ENCODE measurements around the gene ACAT2. TPM values are rescaled to one million over a fixed set of nuclear protein-coding genes. Genes with fewer than 3 reads are reported as not detected.
"Not testable (repeated sequence)": the region's sequence is repeated elsewhere in the genome, so short reads cannot be mapped to it uniquely, and the experiment has no call there.

Gene ACAT2
- total RNA-seq, 1 experiment from 2014 or later: 60.2 TPM

DNA sequence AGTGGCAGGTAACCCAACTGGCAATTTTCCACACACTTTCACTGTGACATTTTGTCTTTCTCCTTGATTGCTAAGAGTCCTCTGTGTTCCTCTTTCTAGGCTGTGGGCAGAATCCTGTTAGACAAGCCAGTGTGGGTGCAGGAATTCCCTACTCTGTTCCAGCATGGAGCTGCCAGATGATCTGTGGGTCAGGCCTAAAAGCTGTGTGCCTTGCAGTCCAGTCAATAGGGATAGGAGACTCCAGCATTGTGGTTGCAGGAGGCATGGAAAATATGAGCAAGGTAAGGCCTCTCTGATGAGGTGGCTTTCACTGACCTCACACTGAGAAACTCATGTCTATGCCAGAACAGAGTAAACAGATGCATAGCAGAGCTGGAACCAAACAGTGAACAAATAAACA lies 5.1 kb downstream of the ACAT2 start:
- DNase-seq (ENCODE audit: low spot score): no peak

DNA sequence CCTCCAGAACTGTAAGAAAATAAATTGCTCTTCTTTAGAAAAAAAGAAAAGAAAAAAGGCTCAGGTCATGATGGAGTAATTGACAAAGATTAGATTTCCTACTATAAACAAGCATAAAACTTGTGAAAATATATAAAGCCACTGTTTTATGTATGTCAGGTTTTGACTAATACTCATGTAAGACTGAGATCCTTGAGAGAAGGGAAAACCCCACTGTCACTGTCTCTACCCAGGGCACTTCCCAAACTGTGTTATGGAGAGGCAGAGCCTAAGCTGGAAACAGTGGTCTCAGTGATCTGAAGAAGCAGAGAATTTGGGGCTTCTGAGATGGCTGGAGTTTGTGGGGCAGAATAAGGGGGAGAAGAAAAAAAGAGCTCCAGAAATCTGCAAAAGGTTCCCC lies 7.6 kb downstream of the ACAT2 start:
- no peak for DNase-seq (ENCODE audit: low spot score)

DNA sequence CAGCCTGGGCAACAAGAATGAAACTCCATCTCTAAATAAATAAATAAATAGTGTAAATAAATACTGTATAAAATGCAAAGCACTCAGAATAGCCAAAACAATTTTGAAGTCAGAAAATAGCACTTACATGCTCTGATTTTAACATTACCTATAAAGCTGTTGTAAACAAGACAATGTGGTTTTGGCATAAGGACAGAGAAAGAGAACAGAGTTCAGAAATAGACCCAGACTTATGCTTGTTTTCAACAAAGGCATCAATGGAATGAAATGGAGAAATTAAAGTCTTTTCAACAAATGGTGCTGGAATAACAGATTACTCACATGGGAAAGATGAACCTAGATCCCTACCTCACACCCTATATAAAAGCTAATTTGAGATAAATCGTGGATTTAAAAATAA lies 10.4 kb downstream of the ACAT2 start:
- no peak for DNase-seq (ENCODE audit: low spot score)

DNA sequence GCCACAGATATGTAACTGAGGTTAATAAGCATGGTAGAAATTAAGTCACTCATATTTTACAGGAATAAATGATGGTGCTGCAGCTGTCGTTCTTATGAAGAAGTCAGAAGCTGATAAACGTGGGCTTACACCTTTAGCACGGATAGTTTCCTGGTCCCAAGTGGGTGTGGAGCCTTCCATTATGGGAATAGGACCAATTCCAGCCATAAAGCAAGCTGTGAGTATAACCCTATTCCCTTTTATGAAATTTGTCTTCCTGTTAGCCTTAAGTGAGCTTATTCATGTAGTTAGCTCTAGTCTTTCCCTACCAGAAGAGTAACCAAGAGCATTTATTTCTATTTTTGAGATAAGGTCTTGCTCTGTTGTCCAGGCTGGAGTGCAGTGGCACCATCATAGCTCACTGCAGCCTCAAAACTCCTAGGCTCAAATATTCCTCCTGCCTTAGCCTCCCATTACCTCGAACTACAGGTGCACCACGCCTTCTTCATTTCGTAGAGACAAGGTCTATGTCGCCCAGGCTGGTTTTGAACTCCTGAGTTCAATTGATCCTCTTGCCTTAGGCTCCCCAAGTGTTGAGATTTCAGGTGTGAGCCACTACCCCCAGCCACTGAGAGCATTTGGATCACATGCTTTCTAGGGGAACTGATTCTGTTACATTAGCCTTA lies 15.5 kb downstream of the ACAT2 start:
- DNase-seq (ENCODE audit: low spot score): no peak

DNA sequence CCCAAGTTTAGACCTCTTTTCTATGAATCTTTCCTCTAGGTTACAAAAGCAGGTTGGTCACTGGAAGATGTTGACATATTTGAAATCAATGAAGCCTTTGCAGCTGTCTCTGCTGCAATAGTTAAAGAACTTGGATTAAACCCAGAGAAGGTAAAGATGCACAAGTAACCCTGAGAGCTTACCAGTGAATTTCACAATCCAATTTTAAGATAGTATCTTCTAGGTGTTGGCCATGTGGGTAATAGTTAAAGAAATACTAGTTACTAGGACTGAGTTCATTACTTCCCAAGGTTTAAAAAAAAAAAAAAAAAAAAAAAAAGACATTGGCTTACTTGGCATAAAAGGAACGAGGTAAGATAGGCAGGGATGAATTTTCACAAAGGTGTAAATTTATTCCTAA lies 16.3 kb downstream of the ACAT2 start:
- DNase-seq (ENCODE audit: low spot score): no peak

DNA sequence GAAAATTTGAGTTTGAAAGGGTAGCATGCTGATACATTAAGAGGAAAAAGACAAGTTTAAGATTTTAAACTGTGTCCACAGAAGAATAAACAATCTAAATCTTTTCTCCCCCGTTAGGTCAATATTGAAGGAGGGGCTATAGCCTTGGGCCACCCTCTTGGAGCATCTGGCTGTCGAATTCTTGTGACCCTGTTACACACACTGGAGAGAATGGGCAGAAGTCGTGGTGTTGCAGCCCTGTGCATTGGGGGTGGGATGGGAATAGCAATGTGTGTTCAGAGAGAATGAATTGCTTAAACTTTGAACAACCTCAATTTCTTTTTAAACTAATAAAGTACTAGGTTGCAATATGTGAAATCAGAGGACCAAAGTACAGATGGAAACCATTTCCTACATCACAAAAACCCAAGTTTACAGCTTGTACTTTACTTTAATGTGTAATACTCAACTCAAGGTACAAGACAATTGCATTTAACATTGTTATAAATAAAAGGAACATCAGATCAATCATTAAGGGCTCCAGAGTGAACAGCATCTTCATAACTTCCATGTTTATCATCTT lies 16.8 kb downstream of the ACAT2 start:
- no peak for DNase-seq (ENCODE audit: low spot score)

DNA sequence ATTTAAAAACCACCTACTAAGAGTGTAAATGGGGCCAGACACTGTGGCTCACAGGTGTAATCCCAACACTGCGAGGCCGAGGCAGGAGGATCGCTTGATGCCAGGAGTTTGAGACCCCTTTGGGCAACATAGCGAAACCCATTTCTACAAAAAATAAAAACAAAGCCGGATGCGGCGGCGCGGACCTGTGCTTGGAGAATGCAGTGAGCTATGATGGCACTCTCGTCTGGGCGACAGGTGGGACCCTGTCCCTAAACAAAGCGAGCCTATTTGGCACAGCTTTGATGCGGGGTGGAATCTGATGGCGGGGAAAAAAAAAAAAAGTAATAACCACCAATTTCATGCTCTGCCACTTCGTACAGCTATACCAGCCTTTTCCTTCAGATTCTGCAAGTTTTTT lies 26.4 kb downstream of the ACAT2 start:
- DNase-seq (ENCODE audit: low spot score): peak; percentile 7

DNA sequence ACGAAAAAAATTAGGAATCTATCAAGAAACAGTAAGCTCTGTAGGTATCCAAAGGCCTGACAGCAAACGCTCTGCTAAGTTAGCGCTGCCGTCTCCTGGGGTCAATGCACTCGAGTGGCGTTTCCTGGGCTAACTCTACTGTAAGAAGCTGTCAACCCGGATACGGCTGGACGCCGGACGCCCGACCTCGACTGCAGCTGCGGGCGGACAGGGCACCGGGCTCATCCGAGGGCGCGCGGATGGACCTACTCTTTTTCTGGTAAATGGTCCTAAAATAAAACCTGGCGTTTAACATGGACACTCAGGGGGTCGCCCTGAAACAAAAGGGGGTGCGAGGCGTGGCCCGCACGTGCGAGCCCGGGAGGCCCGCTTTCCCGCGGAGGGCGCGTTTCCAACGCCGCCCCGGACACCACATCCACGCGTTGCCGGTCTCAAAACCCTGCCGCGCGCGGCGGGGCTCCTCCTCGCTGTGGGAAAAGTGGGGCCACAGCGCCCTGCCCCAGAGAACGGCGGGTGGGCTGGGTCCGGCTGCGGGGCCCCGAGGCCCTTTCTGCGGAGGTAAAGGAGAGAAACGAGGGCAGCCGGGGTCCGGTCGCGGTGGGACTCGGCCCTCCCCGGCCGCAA lies 27.0 kb downstream of the ACAT2 start:
- peak; percentile 41 for DNase-seq (ENCODE audit: low spot score)

DNA sequence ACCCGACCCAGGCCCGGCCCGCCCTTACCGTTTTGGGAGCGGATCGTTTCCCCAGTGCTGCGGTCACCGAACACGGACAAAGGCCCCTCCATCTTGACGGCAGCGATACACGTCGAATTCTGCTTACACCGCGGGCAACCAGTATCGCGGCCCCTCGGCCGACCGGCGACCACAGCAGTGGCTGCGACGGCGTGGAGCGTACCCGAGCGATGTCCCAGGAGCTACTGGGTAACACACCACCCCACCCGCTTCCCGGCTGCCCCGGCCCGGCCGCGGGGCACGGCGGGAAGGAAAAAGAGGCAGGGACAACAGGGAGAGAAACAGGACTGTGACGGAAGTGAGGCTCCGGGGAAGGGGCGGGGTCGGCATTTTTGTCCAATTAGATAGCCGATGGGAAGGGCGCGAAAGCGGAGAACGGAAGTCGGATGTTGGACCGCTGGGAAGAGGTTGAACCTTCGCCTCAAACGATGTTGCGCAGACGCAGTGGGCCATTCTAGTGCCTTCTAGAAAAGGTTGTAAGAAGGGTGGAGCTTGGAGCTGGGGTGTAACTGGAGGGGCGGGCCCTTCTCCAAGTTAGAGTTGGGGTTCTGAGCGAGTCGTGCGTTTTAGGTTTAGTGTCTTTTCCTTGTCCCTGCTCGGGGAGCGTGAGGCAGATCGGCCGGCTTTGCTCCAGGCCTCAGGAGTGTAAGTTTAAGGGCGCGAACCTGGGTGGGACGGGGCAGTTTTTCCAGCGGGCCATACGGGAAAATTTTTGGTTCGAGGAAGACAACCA lies 27.7 kb downstream of the ACAT2 start, which contains the start of gene TCP1:
Gene TCP1, minus strand, starts transcription at position 226 of the 772 bp plus-strand sequence. Its CDS starts 134 bp downstream, at position 92.
- peak; percentile 99 for DNase-seq (ENCODE audit: low spot score)

DNA sequence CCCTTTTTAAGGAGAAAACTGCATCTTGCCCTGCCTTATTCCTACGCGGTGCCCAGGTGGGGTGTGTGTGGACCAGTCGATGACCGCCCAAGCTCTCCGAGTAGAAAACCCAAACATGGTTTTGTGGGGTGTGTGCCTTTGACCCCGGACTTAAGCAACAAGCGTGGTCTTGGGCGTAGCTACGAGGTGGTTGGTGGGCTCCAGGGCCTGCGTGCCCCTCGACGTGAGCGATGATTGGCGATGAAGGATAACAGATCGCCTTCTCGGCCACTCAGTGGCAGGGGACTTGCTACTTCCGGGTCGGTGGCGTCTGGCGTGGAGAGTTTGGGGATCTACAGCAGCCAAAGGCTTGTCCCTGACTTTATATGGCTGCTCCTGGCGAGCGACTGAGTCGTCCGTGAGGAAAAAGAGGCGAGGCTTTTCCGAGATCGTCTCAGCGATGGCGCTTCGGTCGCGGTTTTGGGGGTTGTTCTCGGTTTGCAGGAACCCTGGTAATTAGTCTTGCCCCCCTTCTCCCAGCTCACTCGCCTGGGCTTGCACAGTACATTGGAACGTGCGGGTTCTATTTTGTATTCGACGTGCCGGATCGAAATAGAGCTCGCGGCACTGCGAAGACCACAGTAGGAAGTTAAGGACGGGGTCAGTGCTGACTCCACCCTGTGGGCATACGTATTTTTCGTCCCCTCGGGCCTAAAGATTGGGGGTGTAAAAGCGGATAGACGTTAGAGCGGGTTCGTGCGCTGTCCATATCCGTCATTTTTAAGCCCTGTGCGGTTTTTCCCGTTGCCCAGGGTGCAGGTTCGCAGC lies 28.5 kb downstream of the ACAT2 start, which contains the start of gene MRPL18:
Gene MRPL18, plus strand, starts transcription at position 319 of the 807 bp plus-strand sequence. Its CDS starts 121 bp downstream, at position 440.
- peak; percentile 89 for DNase-seq (ENCODE audit: low spot score)

DNA sequence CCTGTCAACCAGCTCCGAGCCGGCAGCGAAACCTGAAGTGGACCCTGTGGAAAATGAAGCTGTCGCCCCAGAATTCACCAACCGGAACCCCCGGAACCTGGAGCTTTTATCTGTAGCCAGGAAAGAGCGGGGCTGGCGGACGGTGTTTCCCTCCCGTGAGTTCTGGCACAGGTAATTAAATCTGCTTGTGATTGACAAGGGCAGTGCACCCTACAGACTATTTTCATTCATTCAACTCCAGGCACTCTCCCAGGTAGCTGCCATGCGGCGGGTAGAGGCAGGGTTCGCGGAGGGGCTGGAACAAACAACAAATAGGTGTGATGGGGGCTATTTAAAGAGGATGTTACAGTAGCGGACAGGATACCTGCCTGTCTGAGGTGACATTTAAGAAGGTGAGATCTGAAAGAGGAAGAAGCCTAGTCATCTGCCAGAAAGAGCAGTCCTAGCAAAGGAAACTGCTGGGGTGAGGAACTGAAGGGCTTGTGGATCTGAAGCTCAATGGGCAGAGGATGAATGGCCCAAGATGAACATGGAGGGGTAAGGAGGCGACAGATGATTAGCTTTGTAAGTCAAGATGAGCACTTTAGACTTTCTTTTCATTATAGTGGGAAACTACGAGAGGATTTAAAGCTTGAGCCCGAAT lies 29.2 kb downstream of the ACAT2 start:
- DNase-seq (ENCODE audit: low spot score): peak; percentile 30

DNA sequence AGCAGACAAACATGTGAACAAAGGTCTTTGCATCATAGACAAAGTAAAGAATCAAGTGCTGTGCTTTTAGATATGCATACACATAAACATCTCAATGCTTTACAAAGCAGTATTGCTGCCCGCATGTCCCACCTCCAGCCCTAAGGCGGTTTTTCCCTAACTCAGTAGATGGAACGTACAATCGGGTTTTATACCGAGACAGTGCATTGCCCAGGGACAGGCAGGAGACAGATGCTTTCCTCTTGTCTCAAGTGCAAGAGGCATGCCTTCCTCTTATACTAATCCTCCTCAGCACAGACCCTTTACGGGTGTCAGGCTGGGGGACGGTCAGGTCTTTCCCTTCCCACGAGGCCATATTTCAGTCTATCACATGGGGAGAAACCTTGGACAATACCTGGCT lies 33.1 kb downstream of the ACAT2 start:
- not testable (repeated sequence) for DNase-seq (ENCODE audit: low spot score)

DNA sequence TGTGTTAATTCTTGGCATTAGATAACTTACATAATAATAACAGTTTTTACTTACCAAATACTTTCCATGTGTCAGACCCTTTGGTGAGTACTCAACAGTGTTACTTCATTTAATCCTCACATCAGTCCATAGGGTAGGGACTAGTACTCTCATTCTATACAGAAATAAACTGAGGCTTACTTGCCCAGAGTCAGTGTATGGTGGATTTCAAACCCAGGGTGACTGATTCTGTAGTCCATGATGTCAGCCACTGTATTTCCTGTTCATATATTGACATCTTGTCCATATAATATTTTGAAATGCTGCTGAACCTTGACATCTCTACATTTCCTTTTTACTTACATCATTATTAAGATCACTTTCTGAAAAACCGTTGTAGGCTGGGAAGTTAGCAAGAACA lies 35.7 kb downstream of the ACAT2 start:
- DNase-seq (ENCODE audit: low spot score): no peak

DNA sequence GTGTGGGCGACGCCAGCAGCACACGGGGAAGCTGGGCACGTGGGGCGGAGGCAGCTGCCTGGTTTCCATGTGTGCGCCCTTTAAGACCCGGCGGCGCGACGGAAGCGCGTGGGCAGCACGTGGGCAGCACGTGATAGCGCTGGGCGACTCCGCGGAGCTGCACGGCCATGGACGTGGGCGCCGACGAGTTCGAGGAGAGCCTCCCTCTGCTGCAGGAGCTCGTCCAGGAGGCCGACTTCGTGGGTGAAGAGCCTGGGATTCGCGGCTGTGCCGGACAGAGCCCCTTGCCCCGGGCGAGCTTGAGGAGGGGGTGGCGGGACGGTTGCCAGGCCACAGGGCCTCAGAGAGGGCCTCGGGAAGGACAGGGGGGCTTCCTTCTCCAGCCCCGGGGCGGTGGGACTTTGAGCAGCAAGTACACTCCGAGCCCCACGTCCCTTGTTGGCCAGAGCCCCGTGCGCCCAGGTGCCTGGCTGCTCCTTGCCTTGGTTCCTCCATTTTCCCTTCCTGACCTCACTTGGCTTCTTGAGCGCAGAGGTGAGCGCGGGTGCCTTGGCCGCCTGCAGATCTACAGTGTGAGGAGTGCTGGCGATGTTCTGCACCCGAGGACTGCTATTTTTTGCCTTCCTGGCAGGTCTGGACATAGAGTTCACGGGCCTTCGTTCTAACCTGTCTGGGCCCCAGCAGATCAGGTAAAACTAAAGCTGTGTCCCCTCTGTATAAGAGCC lies 38.5 kb downstream of the ACAT2 start, which contains the start of gene PNLDC1:
Gene PNLDC1, plus strand, starts transcription at position 136 of the 725 bp plus-strand sequence. Its CDS starts 32 bp downstream, at position 168.
- DNase-seq (ENCODE audit: low spot score): no peak

DNA sequence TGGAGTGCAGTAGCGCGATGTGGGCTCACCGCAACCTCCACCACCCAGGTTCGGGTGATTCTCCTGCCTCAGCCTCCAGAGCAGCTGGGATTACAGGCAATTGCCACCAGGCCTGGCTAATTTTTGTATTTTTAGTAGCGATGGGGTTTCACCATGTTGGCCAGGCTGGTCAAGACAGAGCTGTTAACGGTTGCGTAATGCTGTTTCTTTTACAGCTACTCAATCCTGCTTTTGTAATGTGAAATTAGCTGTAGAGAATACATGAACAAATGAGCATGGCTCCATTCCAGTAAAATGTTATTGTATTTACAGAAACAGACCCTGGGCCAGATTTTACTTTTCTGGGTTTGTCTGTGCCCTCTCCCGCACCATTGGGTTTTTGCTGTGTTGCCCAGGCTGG lies 40.1 kb downstream of the ACAT2 start:
- DNase-seq (ENCODE audit: low spot score): no peak

DNA sequence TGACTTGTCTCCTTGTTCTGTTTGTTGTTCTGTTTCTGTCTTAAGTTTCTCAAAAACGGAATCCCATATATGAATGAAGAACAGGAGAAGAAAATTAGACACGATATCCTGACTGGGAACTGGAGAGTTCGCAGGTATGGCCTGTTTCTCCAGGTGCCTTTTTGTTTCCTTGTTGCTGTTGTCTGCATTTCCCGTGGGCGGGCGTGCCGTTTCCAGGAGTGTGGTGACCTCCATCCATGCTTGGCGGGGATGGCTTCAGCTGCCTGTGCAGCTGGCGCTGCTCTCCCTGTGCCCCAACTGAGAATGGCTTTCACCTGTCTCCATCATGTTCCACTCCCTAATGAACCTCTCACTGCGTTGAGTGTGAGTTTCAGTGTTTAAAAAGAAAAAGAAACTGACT lies 42.7 kb downstream of the ACAT2 start:
- DNase-seq (ENCODE audit: low spot score): no peak

DNA sequence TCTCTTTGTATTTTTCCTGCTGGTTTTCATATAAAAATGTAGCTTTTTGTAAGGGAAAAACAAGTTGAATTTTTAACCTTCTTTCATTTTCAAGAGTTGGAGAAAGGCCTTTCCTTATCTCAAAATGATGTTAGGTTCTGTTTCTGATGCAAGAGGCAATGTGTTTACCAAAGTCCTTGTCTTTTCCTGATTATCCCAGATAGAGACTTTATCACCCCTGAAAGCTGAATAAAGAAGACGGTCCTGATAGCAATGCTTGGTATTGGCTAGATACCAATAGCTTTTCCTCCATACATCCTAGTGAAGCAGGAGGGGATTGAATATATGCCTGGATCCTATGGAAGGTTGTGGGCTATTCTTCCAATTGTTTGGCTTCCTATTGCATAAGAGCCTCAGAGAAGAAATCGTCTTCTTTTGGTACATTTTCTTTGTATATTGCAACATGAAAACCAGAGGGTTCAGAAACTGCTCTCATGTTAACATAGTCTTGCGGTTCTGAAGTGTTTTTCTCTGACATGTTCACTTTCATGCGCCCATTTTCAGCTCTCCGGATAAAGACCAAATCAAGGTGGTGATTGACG lies 43.7 kb downstream of the ACAT2 start:
- DNase-seq (ENCODE audit: low spot score): no peak

DNA sequence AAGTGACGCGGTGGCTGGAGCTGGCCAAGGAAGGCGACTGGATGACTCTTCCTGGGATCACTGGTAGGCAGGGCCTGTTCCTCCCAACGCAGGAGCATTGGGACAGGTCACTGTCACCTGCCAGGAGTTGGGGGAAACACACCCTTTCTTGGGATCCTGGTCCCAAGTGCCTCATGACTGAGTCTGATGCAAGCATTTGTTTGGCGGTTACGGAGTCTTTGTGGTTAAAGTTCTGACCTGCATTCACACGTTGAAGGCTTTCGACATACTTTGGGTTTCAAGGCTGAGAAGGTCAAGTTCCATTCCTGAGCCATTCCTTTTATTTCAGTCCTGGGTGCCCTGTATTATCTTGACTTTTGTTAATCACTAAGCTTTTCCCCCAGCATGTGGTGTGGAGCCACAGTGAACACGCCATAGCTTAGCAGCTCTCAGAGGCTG lies 44.2 kb downstream of the ACAT2 start:
- no peak for DNase-seq (ENCODE audit: low spot score)

DNA sequence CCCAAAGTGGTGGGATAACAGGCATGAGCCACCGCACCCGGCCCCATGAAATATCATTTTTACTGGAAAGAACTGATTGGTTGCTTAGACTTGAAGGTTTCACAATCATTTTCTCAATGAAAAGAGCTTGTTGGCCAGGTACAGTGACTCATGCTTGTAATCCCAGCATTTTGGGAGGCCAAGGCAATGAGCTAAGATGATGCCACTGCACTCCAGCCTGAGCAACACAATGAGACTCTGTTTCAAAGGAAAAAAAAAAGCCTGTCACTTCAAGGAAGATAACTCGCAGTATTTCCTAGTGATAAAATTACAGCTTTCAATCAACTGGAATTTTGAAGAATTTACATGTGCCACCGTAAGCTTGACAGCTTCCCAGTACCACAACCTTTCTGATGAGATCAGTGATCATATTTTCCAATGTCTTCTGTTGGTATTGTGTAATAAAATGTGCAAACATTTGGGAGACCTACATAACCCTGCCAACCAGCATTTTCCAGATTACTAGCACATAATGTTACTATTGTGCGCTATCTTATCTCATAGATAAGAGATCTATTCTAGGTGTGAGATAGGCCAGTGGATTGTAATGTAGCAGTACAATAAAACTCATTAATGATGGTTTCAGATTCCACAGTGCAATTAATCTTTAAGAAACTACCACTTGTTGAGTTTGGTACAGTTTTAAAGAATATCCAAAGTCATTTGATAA lies 45.5 kb downstream of the ACAT2 start:
- no peak for DNase-seq (ENCODE audit: low spot score)
